Colonic mucosa (tissue), 4 donors: ENCODE measurements around the gene SLC5A4. TPM values are rescaled to one million over a fixed set of nuclear protein-coding genes. Genes with fewer than 3 reads are reported as not detected.
"Not testable (repeated sequence)": the region's sequence is repeated elsewhere in the genome, so short reads cannot be mapped to it uniquely, and the experiment has no call there.

Source experiments
- DNase-seq: peaks from one replicate; pipeline ENCODE4 v3.0.0-alpha.2; 2020
- H3K27ac ChIP-seq: fragments of 200-600 bp; one replicate; pipeline ENCODE4 v1.8.0; 2021
- H3K27me3 ChIP-seq: fragments of 200-600 bp; one replicate; pipeline ENCODE4 v1.8.0; 2021
- H3K36me3 ChIP-seq: fragments of 200-600 bp; one replicate; pipeline ENCODE4 v1.8.0; 2021
- H3K4me1 ChIP-seq: fragments of 200-600 bp; one replicate; pipeline ENCODE4 v1.8.0; 2021; ENCODE audit warnings: mild to moderate bottlenecking
- H3K4me3 ChIP-seq: fragments of 200-600 bp; one replicate; pipeline ENCODE4 v1.8.0; 2021
- H3K9ac ChIP-seq, 2 donors: one replicate each; pipeline ENCODE4 v1.7.0; 2013; ENCODE audit warnings: control low read depth in 2 of 2, low read depth in 2 of 2, low read length in 2 of 2
- H3K9me3 ChIP-seq: fragments of 200-600 bp; one replicate; pipeline ENCODE4 v1.8.0; 2021
- intact Hi-C: fragments of 100-400 bp; cut with DNase I; formaldehyde crosslinking; loops from one replicate; pipeline ENCODE4 v1.14.1; 2022
- total RNA-seq, 2 donors: library from RNA; stranded (reverse); fragmentation: NEBNext Ultra II Directional in 1 of 2; extraction: Animal tissue kit (Norgen Biotek cat#: 25700) in 1 of 2; gene quantifications; one replicate each; pipeline ENCODE4 v1.2.1, GENCODE V29; 2021
- TF ChIP-seq, protein P1 (sequence below): fragments of 200-600 bp; IDR thresholded peaks from one replicate; pipeline ENCODE4 v1.8.0; 2022; ENCODE audit warnings: antibody characterized with exemption, mild to moderate bottlenecking
- donor health status: healthy.
- donor health status: DM: no; HTN: no; CAD: no.
- donor health status: DM: no; HTN: no; CAD: no.

Gene SLC5A4
- total RNA-seq, 2 donors from 2014 or later, result not detected

GRCh38 chr22:32270641-32271369, 15.7 kb upstream of the SLC5A4 start:
- no peak for DNase-seq
- Histone ChIP-seq H3K9ac (no peak overlapping the region), H3K9me3 (no peaks in the 10 kb centered on the region), H3K4me3 (no peak overlapping the region), H3K4me1 (no peaks in the 10 kb centered on the region), H3K27me3 (no peaks in the 10 kb centered on the region), H3K36me3 (no peaks in the 10 kb centered on the region), H3K27ac (no peak overlapping the region)
- intact Hi-C loops, result no loop called here
- TF ChIP-seq, protein P1, sequence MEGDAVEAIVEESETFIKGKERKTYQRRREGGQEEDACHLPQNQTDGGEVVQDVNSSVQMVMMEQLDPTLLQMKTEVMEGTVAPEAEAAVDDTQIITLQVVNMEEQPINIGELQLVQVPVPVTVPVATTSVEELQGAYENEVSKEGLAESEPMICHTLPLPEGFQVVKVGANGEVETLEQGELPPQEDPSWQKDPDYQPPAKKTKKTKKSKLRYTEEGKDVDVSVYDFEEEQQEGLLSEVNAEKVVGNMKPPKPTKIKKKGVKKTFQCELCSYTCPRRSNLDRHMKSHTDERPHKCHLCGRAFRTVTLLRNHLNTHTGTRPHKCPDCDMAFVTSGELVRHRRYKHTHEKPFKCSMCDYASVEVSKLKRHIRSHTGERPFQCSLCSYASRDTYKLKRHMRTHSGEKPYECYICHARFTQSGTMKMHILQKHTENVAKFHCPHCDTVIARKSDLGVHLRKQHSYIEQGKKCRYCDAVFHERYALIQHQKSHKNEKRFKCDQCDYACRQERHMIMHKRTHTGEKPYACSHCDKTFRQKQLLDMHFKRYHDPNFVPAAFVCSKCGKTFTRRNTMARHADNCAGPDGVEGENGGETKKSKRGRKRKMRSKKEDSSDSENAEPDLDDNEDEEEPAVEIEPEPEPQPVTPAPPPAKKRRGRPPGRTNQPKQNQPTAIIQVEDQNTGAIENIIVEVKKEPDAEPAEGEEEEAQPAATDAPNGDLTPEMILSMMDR, result no peak

DNA sequence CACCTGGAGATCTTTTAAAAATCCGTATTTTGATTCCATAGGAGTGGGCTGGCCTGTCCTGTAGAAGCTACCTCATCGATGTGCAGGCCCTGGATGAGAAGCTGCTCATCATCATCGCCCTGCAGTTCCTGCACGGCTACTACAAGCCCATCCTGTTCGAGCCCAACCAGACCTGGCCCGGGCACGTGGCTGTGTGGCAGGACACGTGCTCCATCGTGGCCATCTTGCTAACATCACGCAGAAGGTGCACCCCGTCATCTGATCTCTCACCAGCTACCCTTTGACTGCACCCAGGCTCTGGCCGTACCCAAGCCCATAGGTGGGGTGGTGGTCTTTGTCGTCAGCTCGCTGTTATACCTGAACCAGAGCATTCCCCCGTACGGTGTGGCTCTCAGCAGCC, 14.2 kb upstream of the SLC5A4 start:
- no peaks in the 10 kb centered on the region for H3K4me1 ChIP-seq
- no peak overlapping the region for H3K4me3 ChIP-seq
- intact Hi-C loops, result loop anchor here (5.0 kb wide), 1 partner anchor 297 kb away; no protein-coding TSS in a partner anchor
- no peaks in the 10 kb centered on the region for H3K9me3 ChIP-seq
- no peak overlapping the region for H3K27ac ChIP-seq
- no peaks in the 10 kb centered on the region for H3K36me3 ChIP-seq
- no peak overlapping the region for H3K9ac ChIP-seq
- TF ChIP-seq, protein P1, result no peak
- H3K27me3 ChIP-seq, result no peaks in the 10 kb centered on the region
- DNase-seq, result no peak

DNA sequence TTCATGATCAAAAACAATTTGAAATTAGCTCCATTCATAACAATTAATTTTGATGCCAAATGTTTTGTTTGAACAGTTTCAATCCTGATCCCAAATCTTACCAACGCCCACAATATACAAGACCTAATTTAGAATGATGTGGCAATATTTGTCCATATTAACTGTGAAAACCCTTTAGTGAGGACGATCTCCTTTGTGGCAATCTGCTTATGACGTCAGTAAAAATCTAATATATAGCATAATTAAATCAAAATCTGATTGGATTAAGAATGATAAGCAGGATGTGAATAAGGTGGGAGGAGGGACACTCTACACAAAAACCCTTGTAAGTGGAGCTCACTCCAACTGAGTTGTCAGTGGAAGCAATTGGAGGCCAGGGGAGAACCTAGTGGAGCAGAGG, 11.9 kb upstream of the SLC5A4 start:
- Histone ChIP-seq H3K36me3 (no peaks in the 10 kb centered on the region), H3K27ac (no peak overlapping the region), H3K9ac (no peak overlapping the region), H3K4me3 (no peak overlapping the region), H3K27me3 (no peaks in the 10 kb centered on the region), H3K4me1 (no peaks in the 10 kb centered on the region), H3K9me3 (no peaks in the 10 kb centered on the region)
- intact Hi-C loops, result loop anchor here (5.0 kb wide), 1 partner anchor 295 kb away; no protein-coding TSS in a partner anchor
- DNase-seq, result no peak
- TF ChIP-seq, protein P1, result no peak

GRCh38 chr22:32265882-32266767, 11.0 kb upstream of the SLC5A4 start:
- H3K4me1 ChIP-seq, result no peaks in the 10 kb centered on the region
- H3K27me3 ChIP-seq, result no peaks in the 10 kb centered on the region
- peak; percentile 70 for DNase-seq
- no peaks in the 10 kb centered on the region for H3K9me3 ChIP-seq
- H3K4me3 ChIP-seq, result no peak overlapping the region
- intact Hi-C loops, result loop anchor here (5.0 kb wide), 1 partner anchor 294 kb away; no protein-coding TSS in a partner anchor
- no peak overlapping the region for H3K27ac ChIP-seq
- no peak overlapping the region for H3K9ac ChIP-seq
- H3K36me3 ChIP-seq, result no peaks in the 10 kb centered on the region
- TF ChIP-seq, protein P1, result peak; percentile 80

DNA sequence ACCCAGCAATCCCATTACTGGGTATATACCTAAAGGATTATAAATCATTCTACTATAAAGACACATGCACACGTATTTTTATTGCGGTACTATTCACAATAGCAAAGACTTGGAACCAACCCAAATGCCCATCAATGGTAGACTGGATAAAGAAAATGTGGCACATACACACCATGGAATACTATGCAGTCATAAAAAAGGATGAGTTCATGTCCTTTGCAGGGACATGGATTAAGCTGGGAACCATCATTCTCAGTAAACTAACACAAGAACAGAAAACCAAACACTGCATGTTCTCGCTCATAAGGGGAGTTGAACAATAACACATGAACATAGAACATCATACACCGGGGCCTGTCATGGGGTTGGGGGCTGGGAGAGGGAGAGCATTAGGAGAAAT, 8.5 kb upstream of the SLC5A4 start:
- H3K36me3 ChIP-seq, H3K4me1 ChIP-seq, H3K27me3 ChIP-seq, intact Hi-C loops, H3K9ac ChIP-seq, H3K9me3 ChIP-seq, H3K27ac ChIP-seq, H3K4me3 ChIP-seq, DNase-seq: not testable (repeated sequence)
